Upper lobe of left lung (tissue), 6 donors: ENCODE data around the gene ILK. TPM values are rescaled to one million over a fixed set of nuclear protein-coding genes. Genes with fewer than 3 reads are reported as not detected.
A peak's percentile ranks its signal among the peaks of the same experiment; 100 is the strongest.

Experiments used
- ATAC-seq, 2 donors: fragments of 200-7000 bp; cut with Tn5 transposase; one replicate each; pipeline ENCODE4 v1.9.1; 2022; ENCODE audit warnings: mild to moderate bottlenecking in 2 of 2, moderate library complexity in 2 of 2; ENCODE audit not compliant: low FRiP score in 2 of 2
- DNase-seq, 2 donors: peaks; one replicate each; pipeline ENCODE4 v3.0.0-alpha.2; 2019 to 2020
- H3K27ac ChIP-seq, 4 donors: fragments of 200-600 bp; sonication (generic); one replicate each; pipeline ENCODE4 v1.5.1; 2016 to 2019
- H3K27me3 ChIP-seq, 4 donors: fragments of 200-600 bp; sonication (generic); one replicate each; pipeline ENCODE4 v1.5.1; 2017 to 2019
- H3K36me3 ChIP-seq, 4 donors: fragments of 200-600 bp; sonication (generic); one replicate each; pipeline ENCODE4 v1.5.1; 2016 to 2019
- H3K4me1 ChIP-seq, 4 donors: fragments of 200-600 bp; sonication (generic); one replicate each; pipeline ENCODE4 v1.5.1; 2018 to 2019
- H3K4me3 ChIP-seq, 4 donors: fragments of 200-600 bp; sonication (generic); one replicate each; pipeline ENCODE4 v1.5.1; 2017 to 2019; ENCODE audit warnings: mild to moderate bottlenecking in 2 of 4, moderate library complexity in 1 of 4
- H3K9me3 ChIP-seq, 4 donors: fragments of 200-600 bp; sonication (generic); one replicate each; pipeline ENCODE4 v1.5.1; 2018 to 2019
- CTCF ChIP-seq, 6 experiments: fragments of 450-650 bp in 4 of 6; fragments of 200-600 bp in 2 of 6; sonication (generic) in 2 of 6; IDR thresholded peaks; one replicate each; pipeline ENCODE4 v1.5.1; 2016 to 2019; ENCODE audit warnings: antibody characterized with exemption in 6 of 6
- EP300 ChIP-seq, 4 donors: sonication (generic); formaldehyde crosslinking; IDR thresholded peaks; one replicate each; pipeline ENCODE4 v1.5.1; 2017; ENCODE audit warnings: antibody characterized with exemption in 4 of 4, control low read depth in 2 of 4
- POLR2A ChIP-seq, 4 donors: fragments of 450-650 bp; IDR thresholded peaks; one replicate each; pipeline ENCODE4 v1.5.1; 2016 to 2017; ENCODE audit warnings: antibody characterized with exemption in 4 of 4, mild to moderate bottlenecking in 2 of 4
- POLR2AphosphoS5 ChIP-seq, 2 donors: sonication (generic); formaldehyde crosslinking; IDR thresholded peaks; one replicate each; pipeline ENCODE4 v1.5.1; 2017; ENCODE audit warnings: antibody characterized with exemption in 2 of 2
- WGBS, 2 donors: methylation state at CpG; one replicate each; pipeline ENCODE4 v1.1.5; 2017 to 2018; 5-methylcytosine and 5-hydroxymethylcytosine counted together
- total RNA-seq, 6 donors: library from RNA; depleted of rRNA in 4 of 6; stranded (reverse); fragments of >200 nt in 4 of 6; gene quantifications; one replicate each; pipeline versions ENCODE4 v1.1.0 to v1.2.1, GENCODE V29; 2016 to 2021
- donor health status: DM: no; HTN: no; CAD: no; lungs with moderate emphysema.
- donor health status: DM: no; HTN: yes; CAD: no; lungs with severe emphysema.

ILK gene
- total RNA-seq, 6 donors from 2014 or later, result 130 to 191 (median 146) TPM

- Histone ChIP-seq H3K9me3 (no peaks in the 10 kb centered on the region), H3K36me3 (peaks cover 0 to 38% (median 15%) of the 10 kb centered on the region in 4 donors), H3K27me3 (no peaks in the 10 kb centered on the region), H3K4me3 (no peak overlapping the region), H3K4me1 (peaks cover 33 to 53% (median 44%) of the 10 kb centered on the region in 4 donors), H3K27ac (peak overlapping the region; percentile 43 to 75 (median 71))
- ATAC-seq (no peak), DNase-seq (no peak)
- TF ChIP-seq EP300 (IDR thresholded peaks at IDR 0.05), result no peak
- WGBS, 2 donors, result 50 to 55% methylated on average over 1 of the region's 1 CpG
Measured at GRCh38 chr11:6634534-6634933, 31.0 kb downstream of the ILK start.

GRCh38 chr11:6635082-6635932 is 31.7 kb downstream of the ILK start:
- no peak for DNase-seq

GRCh38 chr11:6636480-6636879 is 32.9 kb downstream of the ILK start:
- no peaks in the 10 kb centered on the region for H3K27me3 ChIP-seq
- peak overlapping the region; percentile 43 to 75 (median 71) for H3K27ac ChIP-seq
- H3K9me3 ChIP-seq, result no peaks in the 10 kb centered on the region
- DNase-seq, result no peak
- 83 to 87% methylated on average over 3 of the region's 3 CpGs for WGBS, 2 donors
- H3K4me1 ChIP-seq, result peaks cover 33 to 48% (median 44%) of the 10 kb centered on the region in 4 donors
- no peak for TF ChIP-seq POLR2AphosphoS5 (IDR thresholded peaks at IDR 0.05)
- TF ChIP-seq EP300 (IDR thresholded peaks at IDR 0.05), result no peak
- no peak for TF ChIP-seq POLR2A (IDR thresholded peaks at IDR 0.05)
- no peak for TF ChIP-seq CTCF (IDR thresholded peaks at IDR 0.05)
- H3K4me3 ChIP-seq, result no peak overlapping the region
- H3K36me3 ChIP-seq, result peaks cover 0 to 34% (median 7%) of the 10 kb centered on the region in 4 donors
- no peak for ATAC-seq

More at GRCh38 chr11:6635082-6635932, 31.7 kb downstream of the ILK start:
- peak in 1 of 2 donors; percentile 62 for ATAC-seq
- TF ChIP-seq CTCF (IDR thresholded peaks at IDR 0.05) (no peak), EP300 (IDR thresholded peaks at IDR 0.05) (peak in 3 of 4 donors; percentile 70 to 86 (median 83)), POLR2AphosphoS5 (IDR thresholded peaks at IDR 0.05) (peak; percentile 62 to 91), POLR2A (IDR thresholded peaks at IDR 0.05) (no peak)
- Histone ChIP-seq H3K36me3 (peaks cover 0 to 40% (median 11%) of the 10 kb centered on the region in 4 donors), H3K4me1 (peaks cover 33 to 51% (median 44%) of the 10 kb centered on the region in 4 donors), H3K9me3 (no peaks in the 10 kb centered on the region), H3K27me3 (no peaks in the 10 kb centered on the region), H3K4me3 (no peak overlapping the region), H3K27ac (peak overlapping the region; percentile 43 to 75 (median 71))
- WGBS, 2 donors, result 45 to 50% methylated on average over 6 to 10 of the region's 10 CpGs

- Histone ChIP-seq H3K4me3 (no peak overlapping the region), H3K27me3 (no peaks in the 10 kb centered on the region), H3K27ac (peak overlapping the region in 3 of 4 donors; percentile 12 to 43 (median 27)), H3K4me1 (peaks cover 33 to 51% (median 44%) of the 10 kb centered on the region in 4 donors), H3K36me3 (peaks cover 0 to 21% (median 2%) of the 10 kb centered on the region in 4 donors), H3K9me3 (no peaks in the 10 kb centered on the region)
- DNase-seq (peak in 1 of 2 donors; percentile 77), ATAC-seq (peak in 1 of 2 donors; percentile 77)
- TF ChIP-seq EP300 (IDR thresholded peaks at IDR 0.05), result no peak
- TF ChIP-seq POLR2AphosphoS5 (IDR thresholded peaks at IDR 0.05), result peak in 1 of 2 donors; percentile 24
- 24 to 35% methylated on average over 3 of the region's 3 CpGs for WGBS, 2 donors
Measured at GRCh38 chr11:6637871-6638270, 34.3 kb downstream of the ILK start.

- Histone ChIP-seq H3K36me3 (peaks cover 0 to 16% (median 0%) of the 10 kb centered on the region in 4 donors), H3K4me1 (peaks cover 33 to 56% (median 44%) of the 10 kb centered on the region in 4 donors), H3K27me3 (no peaks in the 10 kb centered on the region), H3K4me3 (no peak overlapping the region), H3K9me3 (no peaks in the 10 kb centered on the region), H3K27ac (peak overlapping the region in 3 of 4 donors; percentile 12 to 43 (median 27))
- no peak for DNase-seq
- 63 to 70% methylated on average over 4 of the region's 4 CpGs for WGBS, 2 donors
- no peak for TF ChIP-seq POLR2AphosphoS5 (IDR thresholded peaks at IDR 0.05)
- TF ChIP-seq CTCF (IDR thresholded peaks at IDR 0.05), result no peak
- no peak for TF ChIP-seq EP300 (IDR thresholded peaks at IDR 0.05)
- no peak for TF ChIP-seq POLR2A (IDR thresholded peaks at IDR 0.05)
- no peak for ATAC-seq
Measured at GRCh38 chr11:6638429-6638828, 34.9 kb downstream of the ILK start.
